GM12892 (cell line): ENCODE data around the gene PRSS38.

Source experiments
- POLR2A ChIP-seq: IDR thresholded peaks from 2 replicates; pipeline ENCODE4 v1.6.1; 2011; ENCODE audit warnings: low read depth, low read length, control low read depth
- POLR2AphosphoS5 ChIP-seq: IDR thresholded peaks from 2 replicates; pipeline ENCODE4 v1.6.1; 2011; ENCODE audit warnings: low read depth, low read length, control low read depth

GRCh38 chr1:227883641-227884301 lies 68.3 kb downstream of the PRSS38 start:
- TF ChIP-seq POLR2AphosphoS5 (no peak), POLR2A (no peak)
